HepG2 (cell line): ENCODE data around the gene GATC. TPM values are rescaled to one million over a fixed set of nuclear protein-coding genes. Genes with fewer than 3 reads are reported as not detected.

Experiments used
- ATAC-seq: fragments of 200-7000 bp; cut with Tn5 transposase; 3 replicates; pipeline ENCODE4 v1.9.1; 2020; ENCODE audit warnings: mild to moderate bottlenecking, moderate library complexity
- BruUV-seq: library from RNA; stranded (reverse); fragments of 400-500 nt; replicated peaks from 2 replicates; lab custom pipeline; 2021; lab: Mats Ljungman, UMichigan
- CTCF ChIA-PET: fragments of 300-600 bp; formaldehyde crosslinking; extraction: SDS; loops from one replicate; lab custom pipeline; 2021; ENCODE audit warnings: low total read pairs, inconsistent platforms, low intra/inter-chr PET ratio; lab: Yijun Ruan, JAX
- POLR2A ChIA-PET: fragments of 350-600 bp; sonication (Branson Sonifier 250); formaldehyde crosslinking; loops from one replicate; lab custom pipeline; 2020; ENCODE audit warnings: antibody characterized with exemption, inconsistent platforms; lab: Yijun Ruan, JAX
- DNase-seq: peaks from one replicate; pipeline ENCODE4 v3.0.0-alpha.2; 2015; ENCODE audit warnings: low spot score
- FAIRE-seq: peaks from 3 replicates; lab custom pipeline; 2011; peaks lifted over from hg19 to GRCh38; lab: Jason Lieb, UNC
- H2AFZ ChIP-seq: one replicate; pipeline ENCODE4 v1.6.1; 2011; ENCODE audit warnings: low read length, inconsistent platforms
- H3K27ac ChIP-seq: fragments of 300-600 bp; 3 replicates; pipeline ENCODE4 v1.8.0; 2011; ENCODE audit warnings: mixed run types, mild to moderate bottlenecking, mixed read lengths, low read length, inconsistent platforms; ENCODE audit not compliant: insufficient read depth; ENCODE audit errors: extremely low read length
- H3K27me3 ChIP-seq, 2 experiments: fragments of 200-600 bp in 1 of 2; 2 replicates in 1 of 2; 3 replicates in 1 of 2; pipeline versions ENCODE4 v1.6.0 to v1.8.0; 2011; ENCODE audit warnings: low read length in 2 of 2, mild to moderate bottlenecking in 2 of 2, moderate library complexity in 2 of 2, inconsistent platforms in 1 of 2; ENCODE audit not compliant: insufficient read depth in 2 of 2, control insufficient read depth in 1 of 2
- H3K36me3 ChIP-seq, 2 experiments: fragments of 200-600 bp in 1 of 2; replicated peaks in 1 of 2; 2 replicates in 1 of 2; 3 replicates in 1 of 2; pipeline versions ENCODE4 v1.5.1 to v1.8.0; 2011; ENCODE audit warnings: low read length in 2 of 2, inconsistent platforms in 1 of 2; ENCODE audit not compliant: insufficient read depth in 2 of 2, control insufficient read depth in 1 of 2
- H3K4me1 ChIP-seq: 2 replicates; pipeline ENCODE4 v1.5.1; 2012; ENCODE audit warnings: low read length, inconsistent platforms; ENCODE audit not compliant: insufficient read depth
- H3K4me2 ChIP-seq: 2 replicates; pipeline ENCODE4 v1.6.0; 2011; ENCODE audit warnings: low read depth, low read length, inconsistent platforms
- H3K4me3 ChIP-seq, 3 experiments: fragments of 200-600 bp in 1 of 3; sonication (generic), shearing (Covaris generic) in 1 of 3; replicated peaks in 1 of 3; 2 replicates each; pipeline ENCODE4 v1.5.1; 2011 to 2016; ENCODE audit warnings: low read length in 3 of 3, inconsistent platforms in 2 of 3, low read depth in 2 of 3, mild to moderate bottlenecking in 2 of 3, control low read depth in 1 of 3, mixed read lengths in 1 of 3; ENCODE audit not compliant: insufficient read depth in 1 of 3
- H3K79me2 ChIP-seq: one replicate; pipeline ENCODE4 v1.6.1; 2011; ENCODE audit warnings: low read length, inconsistent platforms; ENCODE audit not compliant: insufficient read depth
- H3K9ac ChIP-seq: 2 replicates; pipeline ENCODE4 v1.6.0; 2011; ENCODE audit warnings: mild to moderate bottlenecking, low read depth, low read length, inconsistent platforms; ENCODE audit not compliant: insufficient read depth
- H3K9me3 ChIP-seq: 2 replicates; pipeline ENCODE4 v1.5.1; 2012; ENCODE audit warnings: mild to moderate bottlenecking, low read length
- H4K20me1 ChIP-seq: 2 replicates; pipeline ENCODE4 v1.6.0; 2011; ENCODE audit warnings: inconsistent platforms, mild to moderate bottlenecking, low read length, moderate library complexity; ENCODE audit not compliant: insufficient read depth
- EP300 ChIP-seq, 3 experiments: sonication (generic) in 1 of 3; formaldehyde crosslinking in 1 of 3; IDR thresholded peaks; 2 replicates each; pipeline versions ENCODE4 v1.5.1 to v1.6.1; 2011 to 2020; ENCODE audit warnings: low read depth in 2 of 3, low read length in 2 of 3, borderline replicate concordance in 1 of 3, improper control_type of control experiment in 1 of 3, mild to moderate bottlenecking in 1 of 3, missing genetic modification reagents in 1 of 3, moderate library complexity in 1 of 3
- GLI4 ChIP-seq: sonication (generic); formaldehyde crosslinking; IDR thresholded peaks from 2 replicates; pipeline ENCODE4 v1.5.1; 2020; ENCODE audit warnings: missing genetic modification reagents, mild to moderate bottlenecking, moderate library complexity, borderline replicate concordance
- JUND ChIP-seq: sonication (generic); formaldehyde crosslinking; IDR thresholded peaks from 2 replicates; pipeline ENCODE4 v1.8.0; 2022; ENCODE audit warnings: mild to moderate bottlenecking, missing genetic modification reagents
- MED8 ChIP-seq: sonication (generic); formaldehyde crosslinking; IDR thresholded peaks from 2 replicates; pipeline ENCODE4 v1.8.1; 2023; ENCODE audit warnings: mild to moderate bottlenecking, missing genetic modification reagents; ENCODE audit not compliant: insufficient replicate concordance
- PLRG1 ChIP-seq: fragments of 450-650 bp; conservative IDR thresholded peaks from 2 replicates; pipeline ENCODE4 v1.6.1; 2016
- SP5 ChIP-seq: IDR thresholded peaks from 2 replicates; pipeline ENCODE4 v1.6.1; 2016; ENCODE audit warnings: low read depth, borderline replicate concordance
- ZFYVE20 ChIP-seq: sonication (generic); formaldehyde crosslinking; IDR thresholded peaks from 2 replicates; pipeline ENCODE4 v1.8.0; 2023; ENCODE audit warnings: low read depth, mild to moderate bottlenecking, moderate library complexity, missing genetic modification reagents, borderline replicate concordance
- ZNF614 ChIP-seq: IDR thresholded peaks from 2 replicates; pipeline ENCODE4 v1.6.1; 2018; ENCODE audit warnings: missing biosample characterization, missing genetic modification reagents, inconsistent platforms, borderline replicate concordance
- ZNF883 ChIP-seq: sonication (generic); formaldehyde crosslinking; IDR thresholded peaks from 2 replicates; pipeline ENCODE4 v1.5.1; 2020; ENCODE audit warnings: mild to moderate bottlenecking, missing genetic modification reagents; ENCODE audit errors: not compliant biosample characterization
- WGBS: methylation state at CpG from one replicate; pipeline ENCODE4 v1.1.6; 2017; ENCODE audit warnings: low lambda C conversion rate; 5-methylcytosine and 5-hydroxymethylcytosine counted together
- in situ Hi-C: cut with HindIII; loops from 2 replicates; pipeline ENCODE4 v1.10.0; 2017; ENCODE audit warnings: low pct_unique_long_range_greater_than_20kb; ENCODE audit not compliant: extremely low pct_ligation_motif_present
- intact Hi-C: fragments of 100-400 bp; cut with micrococcal nuclease; formaldehyde crosslinking; loops from one replicate; pipeline ENCODE4 v1.10.0; 2022; ENCODE audit not compliant: unreplicated experiment
- polyA plus RNA-seq, 8 experiments: library from polyadenylated mRNA; depleted of rRNA in 3 of 8; stranded (reverse) in 7 of 8; unstranded in 1 of 8; fragments of >200 nt; fragmentation: Illumina TruSeq in 4 of 8; extraction: Trizol in 4 of 8; gene quantifications; 2 replicates each; pipeline versions ENCODE4 v1.2.1 to v1.2.3, GENCODE V29; 2011 to 2016; ENCODE audit warnings: low read depth in 4 of 8, missing spikeins in 1 of 8, mixed read lengths in 1 of 8; ENCODE audit not compliant: insufficient read depth in 1 of 8
- total RNA-seq, 5 experiments: library from RNA; depleted of rRNA; stranded (reverse); fragments of >200 nt; fragmentation: Illumina TruSeq; extraction: Trizol; gene quantifications; 2 replicates each; pipeline ENCODE4 v1.2.3, GENCODE V29; 2016; ENCODE audit warnings: low read depth in 1 of 5
- TF ChIP-seq, protein P1 (sequence below): sonication (generic); formaldehyde crosslinking; conservative IDR thresholded peaks from 2 replicates; pipeline ENCODE4 v1.4.0; 2020; ENCODE audit warnings: missing genetic modification reagents
- TF ChIP-seq, protein P2 (sequence below): sonication (generic); formaldehyde crosslinking; IDR thresholded peaks from 2 replicates; pipeline ENCODE4 v1.4.0; 2020; ENCODE audit warnings: low read depth, missing genetic modification reagents
- TF ChIP-seq, protein P3 (sequence below): sonication (generic); formaldehyde crosslinking; IDR thresholded peaks from 2 replicates; pipeline ENCODE4 v1.8.0; 2022; ENCODE audit warnings: mild to moderate bottlenecking, missing genetic modification reagents; ENCODE audit not compliant: insufficient replicate concordance
- TF ChIP-seq, protein P4 (sequence below): sonication (generic); formaldehyde crosslinking; conservative IDR thresholded peaks from 2 replicates; pipeline ENCODE4 v1.4.0; 2020; ENCODE audit warnings: missing genetic modification reagents

The GATC gene
- total and polyA plus RNA-seq, 2 of the 13 experiments (the other 11 are each of a cell fraction or from before 2014, with no cell fraction given): 17.7 to 29.7 TPM

DNA sequence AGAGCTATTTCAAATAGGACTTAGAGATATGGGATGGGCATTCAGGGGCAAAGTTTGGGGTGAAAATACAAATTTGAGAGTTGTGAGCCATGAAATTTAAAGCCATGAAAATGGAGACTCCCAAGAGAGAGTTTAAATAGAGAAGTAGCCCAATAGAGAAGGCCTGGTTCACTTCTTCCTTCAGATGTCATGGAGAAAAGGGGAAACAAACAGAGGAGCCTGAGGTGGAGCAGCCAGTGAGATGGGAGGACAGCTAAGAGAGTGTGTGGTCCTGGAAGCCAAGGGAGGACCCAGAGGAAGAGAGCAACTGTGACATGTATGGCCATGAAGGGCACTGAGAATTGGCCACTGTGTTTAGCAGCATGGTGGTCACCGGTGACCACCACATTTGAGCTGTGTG is 37.4 kb downstream of the GATC start:
- Histone ChIP-seq H3K9ac (no peak overlapping the region), H3K36me3 (no peaks in the 10 kb centered on the region), H3K4me2 (no peak overlapping the region), H3K27ac (no peak overlapping the region), H3K4me1 (no peaks in the 10 kb centered on the region), H3K9me3 (no peaks in the 10 kb centered on the region), H3K27me3 (no peaks in the 10 kb centered on the region), H4K20me1 (no peaks in the 10 kb centered on the region), H3K4me3 (no peak overlapping the region), H3K79me2 (no peaks in the 10 kb centered on the region), H2AFZ (no peak overlapping the region)
- TF ChIP-seq EP300 (IDR thresholded peaks at IDR 0.05; ENCODE audit: low read depth in 2 of 2, low read length in 2 of 2) (no peak), EP300 (CRISPR knock-in tag; IDR thresholded peaks at IDR 0.05; ENCODE audit: borderline replicate concordance) (no peak), JUND (CRISPR knock-in tag) (no peak), ZNF883 (CRISPR knock-in tag) (no peak), PLRG1 (no peak), ZFYVE20 (CRISPR knock-in tag) (no peak), MED8 (CRISPR knock-in tag) (no peak), SP5 (CRISPR knock-in tag) (no peak), GLI4 (CRISPR knock-in tag) (no peak), ZNF614 (no peak)
- TF ChIP-seq, protein P1, sequence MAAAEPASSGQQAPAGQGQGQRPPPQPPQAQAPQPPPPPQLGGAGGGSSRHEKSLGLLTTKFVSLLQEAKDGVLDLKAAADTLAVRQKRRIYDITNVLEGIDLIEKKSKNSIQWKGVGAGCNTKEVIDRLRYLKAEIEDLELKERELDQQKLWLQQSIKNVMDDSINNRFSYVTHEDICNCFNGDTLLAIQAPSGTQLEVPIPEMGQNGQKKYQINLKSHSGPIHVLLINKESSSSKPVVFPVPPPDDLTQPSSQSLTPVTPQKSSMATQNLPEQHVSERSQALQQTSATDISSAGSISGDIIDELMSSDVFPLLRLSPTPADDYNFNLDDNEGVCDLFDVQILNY (CRISPR knock-in tag): no peak
- TF ChIP-seq, protein P2, sequence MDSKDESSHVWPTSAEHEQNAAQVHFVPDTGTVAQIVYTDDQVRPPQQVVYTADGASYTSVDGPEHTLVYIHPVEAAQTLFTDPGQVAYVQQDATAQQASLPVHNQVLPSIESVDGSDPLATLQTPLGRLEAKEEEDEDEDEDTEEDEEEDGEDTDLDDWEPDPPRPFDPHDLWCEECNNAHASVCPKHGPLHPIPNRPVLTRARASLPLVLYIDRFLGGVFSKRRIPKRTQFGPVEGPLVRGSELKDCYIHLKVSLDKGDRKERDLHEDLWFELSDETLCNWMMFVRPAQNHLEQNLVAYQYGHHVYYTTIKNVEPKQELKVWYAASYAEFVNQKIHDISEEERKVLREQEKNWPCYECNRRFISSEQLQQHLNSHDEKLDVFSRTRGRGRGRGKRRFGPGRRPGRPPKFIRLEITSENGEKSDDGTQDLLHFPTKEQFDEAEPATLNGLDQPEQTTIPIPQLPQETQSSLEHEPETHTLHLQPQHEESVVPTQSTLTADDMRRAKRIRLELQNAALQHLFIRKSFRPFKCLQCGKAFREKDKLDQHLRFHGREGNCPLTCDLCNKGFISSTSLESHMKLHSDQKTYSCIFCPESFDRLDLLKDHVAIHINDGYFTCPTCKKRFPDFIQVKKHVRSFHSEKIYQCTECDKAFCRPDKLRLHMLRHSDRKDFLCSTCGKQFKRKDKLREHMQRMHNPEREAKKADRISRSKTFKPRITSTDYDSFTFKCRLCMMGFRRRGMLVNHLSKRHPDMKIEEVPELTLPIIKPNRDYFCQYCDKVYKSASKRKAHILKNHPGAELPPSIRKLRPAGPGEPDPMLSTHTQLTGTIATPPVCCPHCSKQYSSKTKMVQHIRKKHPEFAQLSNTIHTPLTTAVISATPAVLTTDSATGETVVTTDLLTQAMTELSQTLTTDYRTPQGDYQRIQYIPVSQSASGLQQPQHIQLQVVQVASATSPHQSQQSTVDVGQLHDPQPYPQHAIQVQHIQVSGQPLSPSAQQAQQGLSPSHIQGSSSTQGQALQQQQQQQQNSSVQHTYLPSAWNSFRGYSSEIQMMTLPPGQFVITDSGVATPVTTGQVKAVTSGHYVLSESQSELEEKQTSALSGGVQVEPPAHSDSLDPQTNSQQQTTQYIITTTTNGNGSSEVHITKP (CRISPR knock-in tag): no peak
- TF ChIP-seq, protein P3, sequence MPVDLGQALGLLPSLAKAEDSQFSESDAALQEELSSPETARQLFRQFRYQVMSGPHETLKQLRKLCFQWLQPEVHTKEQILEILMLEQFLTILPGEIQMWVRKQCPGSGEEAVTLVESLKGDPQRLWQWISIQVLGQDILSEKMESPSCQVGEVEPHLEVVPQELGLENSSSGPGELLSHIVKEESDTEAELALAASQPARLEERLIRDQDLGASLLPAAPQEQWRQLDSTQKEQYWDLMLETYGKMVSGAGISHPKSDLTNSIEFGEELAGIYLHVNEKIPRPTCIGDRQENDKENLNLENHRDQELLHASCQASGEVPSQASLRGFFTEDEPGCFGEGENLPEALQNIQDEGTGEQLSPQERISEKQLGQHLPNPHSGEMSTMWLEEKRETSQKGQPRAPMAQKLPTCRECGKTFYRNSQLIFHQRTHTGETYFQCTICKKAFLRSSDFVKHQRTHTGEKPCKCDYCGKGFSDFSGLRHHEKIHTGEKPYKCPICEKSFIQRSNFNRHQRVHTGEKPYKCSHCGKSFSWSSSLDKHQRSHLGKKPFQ (CRISPR knock-in tag): no peak
- TF ChIP-seq, protein P4, sequence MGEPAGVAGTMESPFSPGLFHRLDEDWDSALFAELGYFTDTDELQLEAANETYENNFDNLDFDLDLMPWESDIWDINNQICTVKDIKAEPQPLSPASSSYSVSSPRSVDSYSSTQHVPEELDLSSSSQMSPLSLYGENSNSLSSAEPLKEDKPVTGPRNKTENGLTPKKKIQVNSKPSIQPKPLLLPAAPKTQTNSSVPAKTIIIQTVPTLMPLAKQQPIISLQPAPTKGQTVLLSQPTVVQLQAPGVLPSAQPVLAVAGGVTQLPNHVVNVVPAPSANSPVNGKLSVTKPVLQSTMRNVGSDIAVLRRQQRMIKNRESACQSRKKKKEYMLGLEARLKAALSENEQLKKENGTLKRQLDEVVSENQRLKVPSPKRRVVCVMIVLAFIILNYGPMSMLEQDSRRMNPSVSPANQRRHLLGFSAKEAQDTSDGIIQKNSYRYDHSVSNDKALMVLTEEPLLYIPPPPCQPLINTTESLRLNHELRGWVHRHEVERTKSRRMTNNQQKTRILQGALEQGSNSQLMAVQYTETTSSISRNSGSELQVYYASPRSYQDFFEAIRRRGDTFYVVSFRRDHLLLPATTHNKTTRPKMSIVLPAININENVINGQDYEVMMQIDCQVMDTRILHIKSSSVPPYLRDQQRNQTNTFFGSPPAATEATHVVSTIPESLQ (CRISPR knock-in tag): no peak
- ChIA-PET CTCF (no interaction called here), POLR2A (interaction anchor here (0.8 to 1.2 kb wide), 2 partner anchors 13 to 15 kb away, joined by 3 to 6 read pairs; no protein-coding TSS in a partner anchor)
- ATAC-seq: no peak
- in situ Hi-C loops (no loop called here), intact Hi-C loops (no loop called here)
- WGBS: 100% methylated on average over 1 of the region's 1 CpG
- no peak for DNase-seq
- FAIRE-seq: no peak
- no TSS peak for BruUV-seq
